PC-9 (cell line): Measurements from ENCODE around the gene FOXJ3. TPM values are rescaled to one million over a fixed set of nuclear protein-coding genes. Genes with fewer than 3 reads are reported as not detected.

Experiments
- BruUV-seq: library from RNA; stranded (reverse); fragments of 400-500 nt; replicated peaks from 2 replicates; lab custom pipeline; 2021; lab: Mats Ljungman, UMichigan
- CTCF ChIA-PET: fragments of 300-600 bp; sonication (Branson Sonifier 250); formaldehyde crosslinking; loops from one replicate; lab custom pipeline; 2022; ENCODE audit warnings: antibody characterized with exemption; lab: Charles Lee
- POLR2A ChIA-PET: fragments of 300-600 bp; sonication (Branson Sonifier 250); formaldehyde crosslinking; loops from one replicate; lab custom pipeline; 2022; ENCODE audit warnings: antibody characterized with exemption; ENCODE audit not compliant: unreplicated experiment; lab: Charles Lee
- DNase-seq, 2 experiments: peaks; one replicate each; pipeline versions ENCODE4 v3.0.0 to v3.0.0-alpha.2; 2015 to 2022; ENCODE audit warnings: mixed read lengths in 1 of 2
- H2AFZ ChIP-seq: fragments of 200-600 bp; sonication (generic); 2 replicates; pipeline ENCODE4 v1.8.1; 2017; ENCODE audit warnings: antibody characterized with exemption
- H3F3A ChIP-seq: fragments of 200-600 bp; sonication (generic); 2 replicates; pipeline ENCODE4 v1.8.1; 2017; ENCODE audit warnings: antibody characterized with exemption, mild to moderate bottlenecking, low read depth; ENCODE audit not compliant: insufficient read depth
- H3K27ac ChIP-seq: fragments of 200-600 bp; sonication (generic); 2 replicates; pipeline ENCODE4 v1.6.1; 2016; ENCODE audit warnings: mixed run types
- H3K27me3 ChIP-seq: fragments of 200-600 bp; sonication (generic); 2 replicates; pipeline ENCODE4 v1.6.1; 2016; ENCODE audit warnings: low read depth, mixed run types; ENCODE audit not compliant: insufficient read depth
- H3K36me3 ChIP-seq: fragments of 200-600 bp; sonication (generic); 2 replicates; pipeline ENCODE4 v1.6.1; 2016; ENCODE audit warnings: low read depth, mixed run types
- H3K4me1 ChIP-seq: fragments of 200-600 bp; sonication (generic); replicated peaks from 2 replicates; pipeline ENCODE4 v1.6.1; 2016; ENCODE audit warnings: mixed run types; ENCODE audit not compliant: insufficient read depth
- H3K4me2 ChIP-seq: fragments of 200-600 bp; sonication (generic); 2 replicates; pipeline ENCODE4 v1.6.1; 2017; ENCODE audit warnings: mixed run types
- H3K4me3 ChIP-seq: fragments of 200-600 bp; sonication (generic); 2 replicates; pipeline ENCODE4 v1.6.1; 2016; ENCODE audit warnings: mixed run types
- H3K79me2 ChIP-seq: fragments of 200-600 bp; sonication (generic); 2 replicates; pipeline ENCODE4 v1.6.1; 2017; ENCODE audit warnings: low read depth, mixed run types
- H3K9me2 ChIP-seq: fragments of 200-600 bp; sonication (generic); 2 replicates; pipeline ENCODE4 v1.8.1; 2017; ENCODE audit warnings: mild to moderate bottlenecking; ENCODE audit not compliant: insufficient read depth
- H3K9me3 ChIP-seq: fragments of 200-600 bp; sonication (generic); 2 replicates; pipeline ENCODE4 v1.8.1; 2016; ENCODE audit warnings: low read depth; ENCODE audit not compliant: insufficient read depth
- H4K20me1 ChIP-seq: fragments of 200-600 bp; sonication (generic); 2 replicates; pipeline ENCODE4 v1.8.1; 2017; ENCODE audit not compliant: insufficient read depth
- EZH2 ChIP-seq: fragments of 200-600 bp; sonication (generic); IDR thresholded peaks from 2 replicates; pipeline ENCODE4 v1.8.0; 2017; ENCODE audit warnings: antibody characterized with exemption, low read depth
- intact Hi-C: fragments of 100-400 bp; cut with micrococcal nuclease; formaldehyde crosslinking; loops from one replicate; pipeline ENCODE4 v1.10.0; 2022; ENCODE audit not compliant: unreplicated experiment
- total RNA-seq: library from RNA; stranded (reverse); gene quantifications from 2 replicates; pipeline ENCODE4 v1.2.3, GENCODE V29; 2021
- TF ChIP-seq, protein P1 (sequence below): fragments of 200-600 bp; sonication (generic); conservative IDR thresholded peaks from 2 replicates; pipeline ENCODE4 v1.6.1; 2017; ENCODE audit warnings: mixed run types, antibody characterized with exemption, mild to moderate bottlenecking, moderate library complexity

FOXJ3 gene
- total RNA-seq, 1 experiment from 2014 or later, result 60.4 TPM

DNA sequence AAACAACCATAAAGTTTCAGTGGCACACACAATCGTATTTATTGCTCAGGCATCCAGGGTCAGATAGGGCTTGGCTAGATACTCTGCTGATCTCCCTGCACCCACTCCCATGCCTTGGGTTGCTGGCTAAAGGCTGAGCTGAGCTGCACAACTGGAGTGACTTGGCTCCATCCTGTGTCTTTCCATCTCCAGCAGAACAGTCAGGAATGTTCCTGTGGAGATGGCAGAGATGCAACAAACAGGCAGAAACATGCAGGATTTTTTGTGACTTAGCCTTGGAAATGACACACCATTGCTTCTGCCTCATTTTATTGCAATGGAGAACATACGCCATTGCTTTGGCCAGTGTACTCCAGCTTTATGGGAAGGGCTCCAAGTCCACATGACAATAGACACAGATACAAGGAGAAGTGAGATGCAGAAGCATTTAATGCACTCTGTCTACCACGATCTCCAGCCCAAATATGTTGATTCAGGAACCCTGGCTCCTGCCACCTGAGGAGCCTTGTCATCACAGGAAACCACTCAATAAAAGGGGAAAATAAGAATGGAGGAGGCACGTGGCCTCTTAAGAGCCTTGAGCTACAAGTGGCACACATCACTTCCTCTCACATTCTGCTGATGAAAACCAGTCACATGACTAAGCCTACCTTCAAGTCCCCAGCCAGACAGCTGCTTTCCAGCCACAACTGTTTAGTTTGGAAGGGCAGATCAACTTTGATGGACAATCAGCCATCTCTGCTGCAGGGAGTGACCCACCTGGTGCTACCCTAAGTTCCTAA, 191.9 kb downstream of the FOXJ3 start:
- no TSS peak for BruUV-seq
- H3K4me2 ChIP-seq, result no peak overlapping the region
- ChIA-PET CTCF (no interaction called here), POLR2A (no interaction called here)
- no peak for DNase-seq
- H3K36me3 ChIP-seq, result no peaks in the 10 kb centered on the region
- TF ChIP-seq, protein P1, sequence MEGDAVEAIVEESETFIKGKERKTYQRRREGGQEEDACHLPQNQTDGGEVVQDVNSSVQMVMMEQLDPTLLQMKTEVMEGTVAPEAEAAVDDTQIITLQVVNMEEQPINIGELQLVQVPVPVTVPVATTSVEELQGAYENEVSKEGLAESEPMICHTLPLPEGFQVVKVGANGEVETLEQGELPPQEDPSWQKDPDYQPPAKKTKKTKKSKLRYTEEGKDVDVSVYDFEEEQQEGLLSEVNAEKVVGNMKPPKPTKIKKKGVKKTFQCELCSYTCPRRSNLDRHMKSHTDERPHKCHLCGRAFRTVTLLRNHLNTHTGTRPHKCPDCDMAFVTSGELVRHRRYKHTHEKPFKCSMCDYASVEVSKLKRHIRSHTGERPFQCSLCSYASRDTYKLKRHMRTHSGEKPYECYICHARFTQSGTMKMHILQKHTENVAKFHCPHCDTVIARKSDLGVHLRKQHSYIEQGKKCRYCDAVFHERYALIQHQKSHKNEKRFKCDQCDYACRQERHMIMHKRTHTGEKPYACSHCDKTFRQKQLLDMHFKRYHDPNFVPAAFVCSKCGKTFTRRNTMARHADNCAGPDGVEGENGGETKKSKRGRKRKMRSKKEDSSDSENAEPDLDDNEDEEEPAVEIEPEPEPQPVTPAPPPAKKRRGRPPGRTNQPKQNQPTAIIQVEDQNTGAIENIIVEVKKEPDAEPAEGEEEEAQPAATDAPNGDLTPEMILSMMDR, result no peak
- TF ChIP-seq EZH2, result no peak
- H3K4me3 ChIP-seq, result no peak overlapping the region
- no peak overlapping the region for H3K27ac ChIP-seq
- no peaks in the 10 kb centered on the region; the same call in 1 of the 2 replicates for H3K27me3 ChIP-seq
- H3K4me1 ChIP-seq, result peaks cover 12% of the 10 kb centered on the region; the same call in 1 of the 2 replicates
- H4K20me1 ChIP-seq, result no peaks in the 10 kb centered on the region
- intact Hi-C loops, result loop anchor here (10.0 kb wide), 4 partner anchors 228 to 552 kb away; partner anchors contain the start of gene HIVEP3
- no peaks in the 10 kb centered on the region for H3K9me2 ChIP-seq
- H3K9me3 ChIP-seq, result no peaks in the 10 kb centered on the region
- H3K79me2 ChIP-seq, result no peaks in the 10 kb centered on the region
- no peak overlapping the region for H2AFZ ChIP-seq
- peaks cover 8% of the 10 kb centered on the region; the same call in 1 of the 2 replicates for H3F3A ChIP-seq

DNA sequence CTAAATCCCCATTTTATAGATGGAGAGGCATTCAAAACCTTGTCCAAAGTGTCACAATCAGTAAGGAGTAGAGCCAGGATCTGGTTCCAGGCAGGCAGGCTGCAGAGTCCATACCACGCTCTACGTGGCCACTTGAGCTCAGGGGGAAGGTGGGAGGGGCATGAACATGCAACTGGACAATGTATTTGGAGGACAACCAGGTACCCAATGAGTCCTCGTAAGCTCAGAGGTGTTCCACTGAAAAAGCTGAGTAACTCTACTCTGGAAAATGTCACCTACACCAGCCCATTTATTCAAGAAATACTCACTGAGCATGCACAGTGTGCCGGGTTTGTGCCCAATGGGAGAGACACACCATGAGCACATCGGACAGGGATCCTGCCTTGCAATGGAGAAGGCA, 193.1 kb downstream of the FOXJ3 start:
- no TSS peak for BruUV-seq
- Histone ChIP-seq H3K79me2 (no peaks in the 10 kb centered on the region), H3K4me2 (no peak overlapping the region), H2AFZ (no peak overlapping the region), H3K27ac (no peak overlapping the region), H3F3A (no peaks in the 10 kb centered on the region), H3K9me3 (no peaks in the 10 kb centered on the region), H3K4me3 (no peak overlapping the region), H3K4me1 (peaks cover under 1% of the 10 kb centered on the region; the same call in 1 of the 2 replicates), H3K36me3 (no peaks in the 10 kb centered on the region), H3K9me2 (no peaks in the 10 kb centered on the region), H3K27me3 (no peaks in the 10 kb centered on the region; the same call in 1 of the 2 replicates), H4K20me1 (no peaks in the 10 kb centered on the region)
- TF ChIP-seq, protein P1, result no peak
- intact Hi-C loops, result loop anchor here (10.0 kb wide), 4 partner anchors 227 to 553 kb away; partner anchors contain the start of gene HIVEP3
- POLR2A ChIA-PET, result no interaction called here
- CTCF ChIA-PET, result interaction anchor here (0.6 kb wide), 1 partner anchor 330 kb away, joined by 3 read pairs; no protein-coding TSS in a partner anchor
- no peak for DNase-seq

DNA sequence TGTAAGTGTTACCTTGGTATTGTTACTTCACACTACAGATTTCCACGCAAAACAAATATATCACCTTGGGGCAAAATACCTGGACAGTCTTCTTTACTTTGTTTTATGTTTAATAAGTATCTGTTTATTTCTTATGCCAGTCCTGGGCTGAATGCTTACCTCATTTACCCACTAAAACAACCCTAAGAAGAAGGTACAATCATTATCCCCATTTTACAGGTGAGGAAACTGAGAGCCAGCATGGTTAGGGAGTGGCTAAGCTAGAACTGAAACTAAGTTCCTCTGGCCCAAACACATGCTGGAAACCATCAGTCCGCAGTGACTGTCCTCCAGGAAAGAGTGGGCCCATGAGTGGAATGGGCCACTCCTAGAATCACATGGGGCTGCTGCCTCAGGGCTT, 194.8 kb downstream of the FOXJ3 start:
- H3K9me2 ChIP-seq, result no peaks in the 10 kb centered on the region
- H3K4me2 ChIP-seq, result no peak overlapping the region
- H3K4me1 ChIP-seq, result peaks cover 7% of the 10 kb centered on the region; the same call in 1 of the 2 replicates
- DNase-seq, result no peak
- H3K79me2 ChIP-seq, result no peaks in the 10 kb centered on the region
- H3K36me3 ChIP-seq, result no peaks in the 10 kb centered on the region
- BruUV-seq, result no TSS peak
- CTCF ChIA-PET, result no interaction called here
- no peak overlapping the region for H3K27ac ChIP-seq
- intact Hi-C loops, result loop anchor here (10.0 kb wide), 4 partner anchors 225 to 555 kb away; partner anchors contain the start of gene HIVEP3
- TF ChIP-seq, protein P1, result no peak
- TF ChIP-seq EZH2, result no peak
- POLR2A ChIA-PET, result no interaction called here
- H3K27me3 ChIP-seq, result no peaks in the 10 kb centered on the region; the same call in 1 of the 2 replicates
- H3K4me3 ChIP-seq, result no peak overlapping the region
- H3F3A ChIP-seq, result no peaks in the 10 kb centered on the region
- H3K9me3 ChIP-seq, result no peaks in the 10 kb centered on the region
- no peak overlapping the region for H2AFZ ChIP-seq
- no peaks in the 10 kb centered on the region for H4K20me1 ChIP-seq
